ENCODE measurements around the gene NCDN.
"Not testable (repeated sequence)": the region's sequence is repeated elsewhere in the genome, so short reads cannot be mapped to it uniquely, and the experiment has no call there.

- not testable (repeated sequence) for TF ChIP-seq EZH2 (IDR thresholded peaks at IDR 0.05; ENCODE audit: insufficient read depth, poor library complexity, severe bottlenecking); EZH2phosphoT487 (IDR thresholded peaks at IDR 0.05; ENCODE audit: insufficient read depth, low read depth)
Measured at GRCh38 chr1:35576766-35577070, 19.1 kb downstream of the NCDN start.
